TTC549 (cell line): ENCODE measurements around the gene SNAP29.
"Not testable (repeated sequence)": the region's sequence is repeated elsewhere in the genome, so short reads cannot be mapped to it uniquely, and the experiment has no call there.

ENCODE experiments used
- FAIRE-seq: peaks from 2 replicates; lab custom pipeline; 2012; peaks lifted over from hg19 to GRCh38; lab: Jason Lieb, UNC

SNAP29 gene

GRCh38 chr22:20867179-20868024 lies 8.6 kb downstream of the SNAP29 start:
- FAIRE-seq: no peak

DNA sequence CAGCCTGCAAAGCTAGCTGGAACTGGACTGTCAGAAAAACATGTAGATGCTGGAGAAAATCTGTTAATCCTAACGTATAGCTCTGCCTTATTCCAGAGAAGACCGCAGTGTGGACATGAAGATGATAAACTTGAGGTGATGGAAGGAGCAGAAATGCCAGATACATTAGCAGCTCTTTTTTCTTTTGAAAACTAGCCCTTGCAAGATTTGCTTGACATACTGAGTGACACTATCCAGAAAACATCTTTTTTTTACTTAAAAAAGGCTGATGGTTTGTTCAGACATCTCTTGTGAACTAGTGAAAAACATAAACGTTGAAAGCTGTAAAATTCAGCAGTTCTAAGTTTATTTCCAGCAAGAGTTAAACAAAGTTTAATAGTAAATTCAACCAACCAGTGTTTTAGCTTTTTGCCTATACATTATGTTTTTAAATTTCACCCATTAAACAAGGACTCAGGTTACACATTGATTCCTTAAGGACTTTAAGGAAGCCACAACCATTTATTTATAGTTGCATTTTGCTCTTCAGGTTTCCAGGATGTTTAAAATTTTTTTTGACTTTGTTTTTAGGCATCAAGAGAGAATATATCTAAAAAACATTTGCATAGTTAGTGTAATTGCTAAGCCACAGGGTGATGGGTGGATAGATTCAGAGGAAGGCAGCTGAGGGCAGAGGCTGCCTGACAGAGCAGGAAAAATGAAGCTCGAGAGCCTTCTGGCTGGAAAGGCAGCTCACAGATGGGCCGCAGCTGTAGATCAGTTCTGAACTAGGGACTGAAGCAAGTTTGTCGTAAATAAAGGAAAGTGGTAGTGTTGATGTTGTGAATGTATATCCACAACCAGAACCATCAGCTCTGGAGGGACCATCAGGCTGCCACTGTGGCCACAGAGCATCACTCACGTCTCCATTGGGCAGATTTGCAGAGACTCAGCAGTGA lies 9.5 kb downstream of the SNAP29 start:
- no peak for FAIRE-seq

DNA sequence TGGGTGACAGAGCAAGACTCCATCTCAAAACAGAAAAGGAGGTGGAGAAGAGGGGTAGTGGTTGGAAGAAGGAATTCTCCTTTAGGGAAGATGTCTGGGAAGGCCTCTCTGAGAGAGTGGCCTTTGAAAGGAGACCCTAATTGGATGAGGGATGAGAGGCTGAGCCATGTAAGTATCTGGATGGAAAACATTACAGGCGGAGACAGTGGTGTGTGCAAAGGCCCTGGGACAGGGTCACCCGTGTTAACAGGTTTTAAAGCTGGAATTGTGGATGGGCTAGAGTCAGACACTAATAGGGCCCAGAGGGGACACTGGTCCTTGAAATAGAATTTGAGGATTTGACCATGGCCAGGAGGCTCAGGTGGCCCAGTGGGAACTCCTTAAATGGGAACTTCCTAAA lies 10.4 kb downstream of the SNAP29 start:
- FAIRE-seq: no peak

DNA sequence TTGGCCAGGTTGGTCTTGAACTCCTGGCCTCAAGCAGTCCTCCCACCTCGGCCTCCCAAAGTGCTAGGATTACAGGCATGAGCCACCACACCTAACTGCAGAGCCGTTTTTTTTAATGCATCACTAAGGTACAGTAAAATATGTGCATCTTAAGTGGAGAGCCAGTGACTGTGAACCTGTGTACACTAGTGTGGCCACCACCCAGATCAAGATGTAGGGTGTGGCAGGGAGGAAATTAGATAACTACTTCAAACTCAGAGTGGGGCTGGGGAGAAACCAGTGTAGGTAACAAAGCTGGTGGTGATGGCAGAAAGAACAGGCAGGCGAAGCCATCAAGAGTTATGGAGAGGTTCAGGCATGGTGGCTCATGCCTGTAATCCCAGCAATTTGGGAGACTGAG lies 14.4 kb downstream of the SNAP29 start:
- no peak for FAIRE-seq

- no peak for FAIRE-seq
These were observed 16.5 kb downstream of the SNAP29 start for GRCh38 chr22:20875296-20875695.

GRCh38 chr22:20877715-20878114 lies 18.9 kb downstream of the SNAP29 start:
- FAIRE-seq: no peak

DNA sequence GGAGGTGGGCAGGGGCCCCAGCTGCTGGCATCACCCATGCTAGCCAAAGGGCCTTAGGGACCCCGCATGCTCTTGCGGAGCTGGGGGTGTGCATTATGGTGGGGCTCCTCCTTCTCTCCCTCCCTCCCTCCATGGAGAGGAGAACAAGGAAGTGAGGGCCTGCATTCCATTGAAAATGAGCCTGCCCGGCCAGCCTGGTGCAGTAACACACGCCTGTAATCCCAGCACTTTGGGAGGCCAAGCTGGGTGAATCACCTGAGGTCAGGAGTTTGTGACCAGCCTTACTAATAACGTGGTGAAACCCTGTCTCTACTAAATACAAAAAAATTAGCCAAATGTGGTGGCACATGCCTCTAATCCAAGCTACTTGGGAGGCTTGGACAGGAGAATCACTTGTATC lies 22.4 kb downstream of the SNAP29 start:
- no peak for FAIRE-seq

DNA sequence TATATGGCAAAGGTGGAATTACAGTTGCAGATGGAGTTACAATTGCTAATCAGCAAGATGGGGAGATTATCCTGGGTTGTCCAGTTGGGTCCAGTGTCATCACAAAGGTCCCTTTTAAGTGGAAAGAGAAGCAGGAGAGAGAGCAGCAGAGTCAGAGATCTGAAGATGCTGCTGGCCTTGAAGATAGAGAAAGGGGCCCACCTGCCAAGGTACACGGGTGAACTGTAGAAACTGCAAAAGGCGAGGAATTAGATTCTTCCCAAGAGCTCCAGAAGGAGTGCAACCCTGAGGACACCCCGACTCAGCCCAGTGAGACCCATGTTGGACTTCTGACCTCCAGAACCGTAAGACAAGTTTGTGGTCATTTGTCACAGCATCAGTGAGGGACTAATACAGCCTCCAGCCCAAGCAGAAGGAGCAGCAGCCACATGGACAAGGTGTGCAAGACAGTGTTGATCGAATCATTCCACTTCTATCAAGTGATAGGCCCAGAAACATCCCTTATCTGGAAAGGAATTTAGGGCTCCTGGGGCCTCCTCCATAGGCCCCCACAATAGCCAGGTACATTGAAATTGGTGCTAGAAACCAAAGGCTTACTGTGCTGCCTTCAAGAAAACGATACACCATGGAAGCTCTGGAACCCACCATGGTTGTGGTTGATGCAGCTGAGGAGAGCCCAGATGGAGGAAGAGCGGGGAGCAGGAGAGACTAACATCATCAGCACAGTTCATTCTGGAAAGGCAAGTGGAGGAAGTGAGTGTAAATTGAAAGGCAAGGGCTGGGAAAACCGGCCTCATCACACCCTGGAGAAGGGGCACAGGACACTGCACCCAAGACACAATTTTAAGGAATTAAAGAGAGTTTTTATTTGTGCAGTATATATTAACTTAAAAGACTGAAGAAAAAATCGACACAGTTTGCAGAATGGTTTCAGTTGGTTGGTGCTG lies 23.3 kb downstream of the SNAP29 start:
- no peak for FAIRE-seq

DNA sequence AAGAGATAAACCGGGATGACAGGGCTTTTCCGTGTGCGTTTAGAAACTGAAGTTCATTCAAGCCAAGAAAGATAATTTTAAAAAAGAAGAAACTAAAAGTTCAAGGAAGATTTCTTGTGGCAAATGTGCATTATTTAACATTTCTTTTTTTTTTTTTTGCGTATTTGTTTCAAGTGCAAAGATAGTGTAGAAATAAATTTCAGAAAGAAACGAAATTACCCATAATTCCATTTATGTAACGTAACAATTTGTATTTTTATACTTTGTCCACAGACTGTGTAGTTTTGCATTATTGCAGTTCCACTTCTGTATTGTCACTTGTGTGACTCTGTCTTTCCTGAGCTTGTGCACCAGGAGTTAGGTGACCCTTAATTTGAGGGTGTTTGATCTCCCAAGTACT lies 24.0 kb downstream of the SNAP29 start:
- no peak for FAIRE-seq

- FAIRE-seq: no peak
These were observed 25.6 kb downstream of the SNAP29 start for GRCh38 chr22:20884454-20884853.

DNA sequence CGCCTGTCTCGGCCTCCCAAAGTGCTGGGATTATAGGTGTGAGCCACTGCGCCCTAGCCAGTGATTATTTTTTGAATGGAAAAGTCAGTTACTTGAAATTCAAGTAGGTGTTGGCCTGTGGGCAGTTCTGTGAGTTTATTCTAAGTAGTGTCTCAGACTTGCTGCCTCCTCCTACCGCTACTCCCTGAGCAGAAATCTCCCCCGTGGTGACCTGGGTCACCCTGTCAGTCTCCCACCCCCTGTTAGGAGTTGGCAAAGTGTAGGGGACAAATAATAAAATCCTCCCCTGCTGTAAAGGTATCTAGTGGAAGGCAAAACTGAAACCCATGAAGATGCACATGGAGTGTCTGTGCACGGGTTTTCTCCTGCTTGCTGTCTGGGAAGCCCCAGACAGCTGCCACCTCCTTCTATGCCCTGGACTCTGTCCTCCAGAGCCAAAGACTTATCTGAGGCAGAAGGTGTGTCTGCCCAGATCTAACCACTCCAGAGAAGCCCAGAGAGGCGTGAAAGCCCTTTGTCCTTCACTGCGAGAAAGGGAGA lies 26.3 kb downstream of the SNAP29 start:
- no peak for FAIRE-seq

DNA sequence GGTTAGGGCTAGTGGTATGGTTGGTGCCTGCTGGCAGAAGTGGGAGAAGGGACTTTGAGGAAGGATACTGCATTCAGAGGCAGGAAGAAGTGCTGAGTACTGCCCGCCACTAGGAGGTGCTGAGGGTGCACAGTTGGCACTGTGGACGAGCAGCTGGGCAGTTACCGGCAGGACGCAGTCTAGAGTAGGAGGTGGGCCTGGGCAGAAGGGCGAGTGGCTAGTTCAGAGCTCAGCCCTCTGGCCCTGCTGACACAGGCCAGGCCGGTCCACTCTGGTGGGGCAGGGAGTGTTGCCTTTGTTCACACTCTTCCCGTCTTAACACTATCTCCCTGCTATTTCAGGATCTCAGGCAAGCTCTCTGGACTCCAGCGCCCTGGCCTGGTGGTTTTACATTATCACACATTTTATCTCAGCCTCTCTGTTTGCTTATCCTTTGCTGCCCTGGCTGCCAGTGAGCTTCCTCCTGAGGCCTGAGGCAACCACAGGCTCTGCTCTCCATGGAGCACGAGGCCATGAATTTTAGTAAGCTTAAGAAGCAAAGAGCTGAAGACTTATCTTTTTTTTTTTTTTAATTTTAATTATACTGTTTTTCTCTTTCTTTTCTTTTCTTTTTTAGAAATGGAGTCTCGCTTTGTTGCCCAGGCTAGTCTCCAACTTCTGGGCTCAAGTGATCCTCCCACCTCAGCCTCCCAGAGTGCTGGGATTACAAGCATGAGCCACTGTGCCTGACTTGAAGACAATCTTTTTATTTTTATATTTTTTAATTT lies 26.9 kb downstream of the SNAP29 start:
- no peak for FAIRE-seq

DNA sequence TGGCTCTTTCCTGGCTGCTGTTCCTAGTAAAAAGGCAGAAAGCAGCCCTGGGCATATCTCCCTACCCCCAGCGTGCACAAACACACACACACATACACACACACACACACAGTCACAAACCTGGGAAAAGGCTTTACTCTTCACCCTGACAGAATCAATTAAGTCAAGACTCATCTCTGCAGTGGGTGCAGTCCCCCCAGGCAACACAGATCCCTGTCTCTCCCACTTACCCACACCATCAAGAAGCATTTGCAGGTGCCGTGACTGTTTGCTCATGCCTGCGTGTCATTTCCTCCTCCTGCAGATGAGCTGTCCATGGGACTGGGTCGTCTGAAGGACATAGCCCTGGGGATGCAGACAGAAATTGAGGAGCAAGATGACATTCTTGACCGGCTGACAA lies 28.6 kb downstream of the SNAP29 start:
- no peak for FAIRE-seq

DNA sequence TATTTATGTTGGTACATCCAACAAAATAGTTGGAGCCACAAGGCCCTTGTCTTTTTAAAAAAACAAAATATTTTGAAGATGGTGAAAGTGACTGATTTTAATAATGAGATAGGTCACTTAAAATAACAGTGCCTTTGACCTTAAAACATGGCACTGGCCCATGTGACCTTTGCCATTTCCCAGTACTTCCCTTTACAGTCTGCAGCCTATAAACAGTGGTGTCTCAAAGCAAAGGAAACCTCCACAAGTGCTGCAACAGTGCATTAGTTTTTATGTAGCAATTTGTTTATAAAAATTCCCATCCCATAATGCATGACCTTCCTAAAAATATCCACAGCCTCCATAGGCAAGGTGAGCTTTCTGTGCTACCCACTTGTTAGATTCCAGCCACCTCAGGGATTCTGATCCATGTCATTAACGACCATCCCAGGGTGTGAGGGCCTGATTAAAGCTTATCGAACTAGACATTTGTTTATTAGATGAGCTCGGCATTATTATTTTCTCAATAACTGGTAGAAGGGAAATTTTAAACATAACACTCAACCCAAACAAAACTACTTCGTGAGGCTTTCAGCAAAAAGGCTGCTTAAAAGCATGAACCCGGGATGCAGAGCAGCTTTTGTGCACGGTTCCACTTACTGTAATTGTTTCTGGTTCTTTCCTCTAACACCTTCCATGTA lies 30.4 kb downstream of the SNAP29 start:
- FAIRE-seq: no peak

DNA sequence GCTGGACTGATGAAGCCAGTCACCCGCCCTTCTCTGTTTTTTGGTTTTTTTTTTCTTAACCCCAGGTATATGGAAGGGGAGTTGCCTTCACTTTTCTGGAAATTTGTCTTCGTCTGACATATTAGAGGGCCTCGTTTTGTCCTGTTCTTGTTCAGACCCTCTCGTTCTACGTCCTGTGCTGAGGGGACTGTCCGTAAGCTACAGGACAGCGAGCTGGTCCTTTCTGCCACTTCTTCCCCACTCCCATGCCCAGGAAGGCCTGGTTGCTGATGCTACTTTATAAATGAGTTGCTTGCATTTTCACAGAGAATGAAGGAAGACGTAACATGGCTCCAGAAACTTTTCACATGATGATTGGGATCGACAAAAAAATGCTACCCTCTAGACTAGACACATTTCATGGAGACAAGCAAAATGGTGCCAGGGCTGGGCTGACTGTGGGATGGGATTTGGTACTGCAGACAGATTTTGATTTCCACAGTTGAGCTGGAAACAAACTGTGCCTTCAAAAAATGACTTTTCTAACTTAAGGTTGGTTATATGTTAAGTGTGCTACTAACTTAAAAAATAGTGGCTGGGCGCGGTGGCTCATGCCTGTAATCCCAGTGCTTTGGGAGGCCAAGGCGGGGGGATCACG lies 31.2 kb downstream of the SNAP29 start:
- FAIRE-seq: no peak

GRCh38 chr22:20890975-20891374 lies 32.2 kb downstream of the SNAP29 start:
- no peak for FAIRE-seq

- FAIRE-seq: not testable (repeated sequence)
These were observed 38.9 kb downstream of the SNAP29 start for GRCh38 chr22:20897737-20898136.

GRCh38 chr22:20899827-20900423 lies 41.1 kb downstream of the SNAP29 start:
- FAIRE-seq: no peak
